Endodermal cell (in vitro differentiated cells): ENCODE data around the gene ISG20L2. TPM values are rescaled to one million over a fixed set of nuclear protein-coding genes. Genes with fewer than 3 reads are reported as not detected.

Experiments used
- DNase-seq: peaks from one replicate; pipeline ENCODE4 v3.0.0-alpha.2; 2017
- H3K27ac ChIP-seq: 2 replicates; pipeline ENCODE4 v1.5.1; 2013; ENCODE audit warnings: mild to moderate bottlenecking, low read depth, low read length, moderate library complexity
- H3K27me3 ChIP-seq: 2 replicates; pipeline ENCODE4 v1.6.1; 2013; ENCODE audit warnings: mild to moderate bottlenecking, low read length, moderate library complexity; ENCODE audit not compliant: insufficient read depth, control insufficient read depth, poor library complexity, severe bottlenecking
- H3K36me3 ChIP-seq: 2 replicates; pipeline ENCODE4 v1.7.0; 2013; ENCODE audit warnings: mild to moderate bottlenecking, low read length, moderate library complexity; ENCODE audit not compliant: control insufficient read depth, insufficient read depth
- H3K4me1 ChIP-seq: one replicate; pipeline ENCODE4 v1.7.0; 2013; ENCODE audit warnings: low read length; ENCODE audit not compliant: control insufficient read depth, insufficient read depth
- H3K4me3 ChIP-seq: 2 replicates; pipeline ENCODE4 v1.5.1; 2013; ENCODE audit warnings: mild to moderate bottlenecking, low read length, moderate library complexity
- H3K9ac ChIP-seq: 2 replicates; pipeline ENCODE4 v1.6.1; 2013; ENCODE audit warnings: mild to moderate bottlenecking, low read length, moderate library complexity; ENCODE audit not compliant: poor library complexity, severe bottlenecking; ENCODE audit errors: extremely low read depth
- H3K9me3 ChIP-seq: 2 replicates; pipeline ENCODE4 v1.6.1; 2013; ENCODE audit warnings: mild to moderate bottlenecking, low read length, moderate library complexity; ENCODE audit not compliant: control insufficient read depth
- H3K27ac Mint-ChIP-seq: 2 replicates; pipeline ENCODE4 v1.8.0; 2020; ENCODE audit warnings: mixed read lengths
- H3K27me3 Mint-ChIP-seq: 2 replicates; pipeline ENCODE4 v1.8.0; 2021; ENCODE audit warnings: mild to moderate bottlenecking, mixed read lengths; ENCODE audit not compliant: insufficient read depth
- H3K36me3 Mint-ChIP-seq: 2 replicates; pipeline ENCODE4 v1.8.0; 2020; ENCODE audit warnings: low read depth, mixed read lengths
- H3K4me1 Mint-ChIP-seq: 2 replicates; pipeline ENCODE4 v1.8.0; 2020; ENCODE audit warnings: mixed read lengths
- H3K4me3 Mint-ChIP-seq: 2 replicates; pipeline ENCODE4 v1.8.0; 2020; ENCODE audit warnings: mild to moderate bottlenecking, moderate library complexity, mixed read lengths
- H3K9me3 Mint-ChIP-seq: 2 replicates; pipeline ENCODE4 v1.8.0; 2020; ENCODE audit warnings: mild to moderate bottlenecking, mixed read lengths
- WGBS, 2 experiments: methylation state at CpG; one replicate each; pipeline versions ENCODE4 v1.1.5 to v1.1.7; 2013; ENCODE audit warnings: missing lambda C conversion rate in 2 of 2, mixed read lengths in 1 of 2; ENCODE audit not compliant: insufficient coverage in 1 of 2, insufficient read length in 1 of 2; 5-methylcytosine and 5-hydroxymethylcytosine counted together
- total RNA-seq, 2 donors: library from RNA; stranded (reverse); fragmentation: NEBNext Ultra II Directional in 1 of 2; extraction: Animal tissue kit (Norgen Biotek cat#: 25700) in 1 of 2; gene quantifications; 2 replicates in 1 of 2; 3 replicates in 1 of 2; pipeline ENCODE4 v1.2.1, GENCODE V29; 2021
- TF ChIP-seq, protein P1 (sequence below): fragments of 200-600 bp; sonication (generic); conservative IDR thresholded peaks from 2 replicates; pipeline ENCODE4 v1.5.0; 2021; ENCODE audit warnings: antibody characterized with exemption, mild to moderate bottlenecking

Gene ISG20L2
- total RNA-seq, 2 donors from 2014 or later = 37.2 to 39.9 TPM

DNA sequence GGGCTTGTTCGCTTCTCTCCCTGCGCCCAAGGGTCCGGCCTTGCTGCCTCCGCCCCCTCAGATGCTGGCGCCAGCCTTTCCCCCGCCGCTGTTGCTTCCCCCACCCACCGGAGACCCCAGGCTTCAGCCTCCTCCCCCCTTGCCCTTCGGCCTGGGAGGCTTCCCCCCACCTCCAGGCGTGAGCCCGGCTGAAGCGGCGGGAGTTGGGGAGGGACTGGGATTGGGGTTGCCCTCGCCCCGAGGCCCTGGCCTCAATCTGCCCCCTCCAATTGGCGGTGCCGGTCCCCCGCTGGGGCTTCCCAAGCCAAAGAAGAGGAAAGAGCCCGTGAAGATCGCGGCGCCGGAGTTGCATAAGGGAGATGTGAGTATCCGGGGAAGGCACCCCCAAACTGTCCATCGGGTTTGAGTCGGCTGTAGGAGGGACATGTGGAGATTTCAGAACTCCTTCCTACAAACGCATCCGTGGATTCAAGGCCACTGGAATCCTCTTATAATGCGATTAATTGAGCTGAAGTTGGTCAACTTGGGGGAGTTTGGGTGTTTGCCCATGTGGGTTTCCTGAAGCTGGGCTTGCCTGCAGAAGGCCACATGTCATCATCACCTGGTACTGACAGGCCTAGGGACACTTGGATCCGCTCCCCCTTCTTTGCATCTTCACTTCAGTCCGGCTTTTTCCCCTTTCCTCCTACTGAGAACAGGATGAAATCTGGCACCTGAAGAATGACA is 39.5 kb upstream of the ISG20L2 start:
- TF ChIP-seq, protein P1, sequence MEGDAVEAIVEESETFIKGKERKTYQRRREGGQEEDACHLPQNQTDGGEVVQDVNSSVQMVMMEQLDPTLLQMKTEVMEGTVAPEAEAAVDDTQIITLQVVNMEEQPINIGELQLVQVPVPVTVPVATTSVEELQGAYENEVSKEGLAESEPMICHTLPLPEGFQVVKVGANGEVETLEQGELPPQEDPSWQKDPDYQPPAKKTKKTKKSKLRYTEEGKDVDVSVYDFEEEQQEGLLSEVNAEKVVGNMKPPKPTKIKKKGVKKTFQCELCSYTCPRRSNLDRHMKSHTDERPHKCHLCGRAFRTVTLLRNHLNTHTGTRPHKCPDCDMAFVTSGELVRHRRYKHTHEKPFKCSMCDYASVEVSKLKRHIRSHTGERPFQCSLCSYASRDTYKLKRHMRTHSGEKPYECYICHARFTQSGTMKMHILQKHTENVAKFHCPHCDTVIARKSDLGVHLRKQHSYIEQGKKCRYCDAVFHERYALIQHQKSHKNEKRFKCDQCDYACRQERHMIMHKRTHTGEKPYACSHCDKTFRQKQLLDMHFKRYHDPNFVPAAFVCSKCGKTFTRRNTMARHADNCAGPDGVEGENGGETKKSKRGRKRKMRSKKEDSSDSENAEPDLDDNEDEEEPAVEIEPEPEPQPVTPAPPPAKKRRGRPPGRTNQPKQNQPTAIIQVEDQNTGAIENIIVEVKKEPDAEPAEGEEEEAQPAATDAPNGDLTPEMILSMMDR = no peak
- Mint-ChIP-seq H3K27me3 (no peaks in the 10 kb centered on the region), H3K36me3 (peaks cover 19% of the 10 kb centered on the region), H3K4me3 (no peak overlapping the region), H3K9me3 (no peaks in the 10 kb centered on the region), H3K4me1 (peaks cover 41% of the 10 kb centered on the region), H3K27ac (no peak overlapping the region)
- peaks cover 26% of the 10 kb centered on the region for H3K36me3 ChIP-seq
- H3K27me3 ChIP-seq = no peaks in the 10 kb centered on the region
- H3K9me3 ChIP-seq = no peaks in the 10 kb centered on the region
- peak overlapping the region; percentile 50 for H3K27ac ChIP-seq
- peaks cover 10% of the 10 kb centered on the region for H3K4me1 ChIP-seq
- WGBS, 2 experiments = 1 to 2% methylated on average over 7 to 31 of the region's 31 CpGs
- peak overlapping the region; percentile 95 for H3K4me3 ChIP-seq
- peak; percentile 83 for DNase-seq
- peak overlapping the region; percentile 89 for H3K9ac ChIP-seq

DNA sequence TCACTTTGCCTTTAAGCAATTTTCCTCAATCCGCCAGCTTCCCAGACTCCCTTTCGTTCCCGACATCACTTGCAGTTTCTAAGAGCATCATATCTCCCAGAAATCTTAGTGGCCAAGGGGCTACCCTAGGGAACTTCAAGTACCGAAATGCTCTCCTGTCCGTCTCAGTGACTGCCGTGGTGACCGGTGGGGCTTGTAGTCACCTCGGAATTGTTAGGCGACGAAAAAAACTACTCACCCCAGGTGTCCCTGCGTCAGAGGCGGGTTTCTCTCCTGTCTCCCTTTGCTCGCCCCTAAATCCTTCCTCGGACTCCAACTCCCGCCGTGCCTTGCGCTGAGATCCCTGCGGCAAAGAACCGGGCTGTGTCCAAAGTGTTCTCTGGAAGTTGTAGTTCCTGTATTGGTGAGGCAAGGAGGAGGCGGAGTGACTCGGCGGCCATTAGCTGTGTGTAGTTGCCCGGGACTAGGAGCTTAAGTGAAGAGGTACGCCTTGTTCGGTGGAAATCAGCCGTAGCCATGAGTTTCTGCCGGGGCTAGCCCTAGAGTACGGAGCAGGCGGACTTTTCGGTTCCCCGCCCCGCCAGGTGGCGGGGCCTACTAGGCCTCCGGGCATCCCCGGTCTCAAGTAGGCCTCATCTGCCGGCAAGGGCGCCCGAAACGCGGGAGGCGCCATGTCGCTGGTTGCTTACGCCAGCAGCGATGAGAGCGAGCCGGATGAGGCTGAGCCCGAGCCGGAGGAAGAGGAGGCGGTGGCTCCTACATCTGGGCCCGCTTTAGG is 38.7 kb upstream of the ISG20L2 start, which contains the start of gene PRCC:
PRCC (plus strand) TSS at position 435 of the 778 bp plus-strand sequence; CDS start at position 672, 237 bp downstream.
- Mint-ChIP-seq H3K27ac (no peak within 1 kb of the TSS), H3K27me3 (no peaks in the 10 kb centered on the region), H3K9me3 (no peaks in the 10 kb centered on the region), H3K4me1 (peaks cover 33% of the 10 kb centered on the region), H3K36me3 (peaks cover 19% of the 10 kb centered on the region), H3K4me3 (no peak within 1 kb of the TSS)
- Histone ChIP-seq H3K9ac (peak within 1 kb of the TSS; percentile 89), H3K4me3 (peak within 1 kb of the TSS; percentile 95), H3K36me3 (peaks cover 19% of the 10 kb centered on the region), H3K4me1 (peaks cover 3% of the 10 kb centered on the region), H3K9me3 (no peaks in the 10 kb centered on the region), H3K27ac (peak within 1 kb of the TSS; percentile 50), H3K27me3 (no peaks in the 10 kb centered on the region)
- DNase-seq = peak; percentile 100
- TF ChIP-seq, protein P1 = no peak
- WGBS, 2 experiments = 0% methylated on average over 12 to 50 of the region's 50 CpGs

DNA sequence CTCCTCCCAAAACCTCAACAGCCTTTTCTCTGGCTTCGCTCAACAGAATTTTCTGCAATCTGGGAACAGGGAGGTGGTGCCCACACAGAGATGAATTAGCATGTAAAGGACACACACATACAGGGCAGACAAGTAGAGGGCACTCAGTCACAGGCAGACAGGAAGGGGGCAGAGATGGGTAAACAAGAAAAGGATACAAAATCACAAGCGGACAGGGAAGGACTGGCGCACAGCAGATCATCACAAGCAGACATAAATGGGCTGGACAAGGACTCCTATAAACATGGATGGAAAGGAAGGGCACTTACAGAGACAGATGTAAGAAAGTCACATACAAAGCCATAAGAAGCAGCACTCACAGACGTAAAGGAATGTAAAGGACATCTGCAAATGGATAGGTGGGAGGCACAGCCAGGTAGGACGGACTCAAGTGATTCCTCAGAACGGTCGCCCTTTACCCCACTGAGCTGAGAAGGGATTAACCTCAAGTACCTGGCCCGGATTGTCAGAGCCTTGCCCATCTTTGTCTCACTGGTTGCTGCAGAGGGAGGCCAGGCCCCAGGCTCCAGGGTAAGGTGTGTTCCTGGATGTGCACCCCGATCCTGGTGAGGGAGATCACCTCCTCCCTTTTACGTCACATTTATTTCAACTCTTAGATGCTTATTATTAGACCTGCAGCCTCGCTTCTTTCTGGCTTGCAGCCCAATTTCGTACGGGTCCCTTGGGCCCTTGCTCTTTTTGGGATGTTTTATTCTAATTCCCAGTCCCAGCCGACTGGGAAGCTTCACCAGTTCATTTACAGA is 37.9 kb upstream of the ISG20L2 start:
- Histone ChIP-seq H3K4me1 (peaks cover 3% of the 10 kb centered on the region), H3K27me3 (no peaks in the 10 kb centered on the region), H3K36me3 (peaks cover 17% of the 10 kb centered on the region), H3K27ac (peak overlapping the region; percentile 5), H3K9ac (peak overlapping the region; percentile 16), H3K4me3 (peak overlapping the region; percentile 95), H3K9me3 (no peaks in the 10 kb centered on the region)
- Mint-ChIP-seq H3K36me3 (peaks cover 17% of the 10 kb centered on the region), H3K9me3 (no peaks in the 10 kb centered on the region), H3K4me3 (no peak overlapping the region), H3K4me1 (peaks cover 30% of the 10 kb centered on the region), H3K27ac (no peak overlapping the region), H3K27me3 (no peaks in the 10 kb centered on the region)
- TF ChIP-seq, protein P1 = no peak
- DNase-seq = peak; percentile 68
- WGBS, 2 experiments = 45 to 58% methylated on average over 12 to 14 of the region's 14 CpGs
